NOMO-1 treated with dmso at 0.1 percent for 144 hours (cell line): Measurements from ENCODE around the gene ROBO3.

ENCODE experiments used
- DNase-seq: peaks from one replicate; lab custom pipeline; 2025; ENCODE audit not compliant: unreplicated experiment; lab: John Stamatoyannopoulos, UW

Gene ROBO3

GRCh38 chr11:124917115-124917637, 51.9 kb downstream of the ROBO3 start:
- DNase-seq = no peak

DNA sequence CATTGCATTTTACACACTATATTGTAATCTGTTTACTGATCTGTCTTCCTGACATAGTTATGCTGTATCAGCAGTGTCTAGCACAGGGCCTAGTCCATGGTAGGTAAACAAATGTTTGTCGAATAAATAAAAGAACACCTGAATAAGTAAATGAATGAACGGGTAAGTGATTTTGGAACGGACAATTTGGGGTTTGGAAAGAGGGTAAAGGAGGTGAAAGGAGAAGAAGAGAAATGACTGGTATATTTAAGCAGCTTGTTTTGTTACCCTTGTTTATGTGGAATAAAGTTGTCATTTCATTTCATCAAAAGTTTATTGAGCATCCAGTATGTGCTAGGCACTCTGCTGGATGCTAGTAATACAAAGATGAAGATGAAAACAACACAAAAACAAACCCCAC, 53.7 kb downstream of the ROBO3 start, which contains the start of gene HEPN1:
HEPN1 (plus strand) TSS at position 301 of the 400 bp plus-strand sequence.
- no peak for DNase-seq

DNA sequence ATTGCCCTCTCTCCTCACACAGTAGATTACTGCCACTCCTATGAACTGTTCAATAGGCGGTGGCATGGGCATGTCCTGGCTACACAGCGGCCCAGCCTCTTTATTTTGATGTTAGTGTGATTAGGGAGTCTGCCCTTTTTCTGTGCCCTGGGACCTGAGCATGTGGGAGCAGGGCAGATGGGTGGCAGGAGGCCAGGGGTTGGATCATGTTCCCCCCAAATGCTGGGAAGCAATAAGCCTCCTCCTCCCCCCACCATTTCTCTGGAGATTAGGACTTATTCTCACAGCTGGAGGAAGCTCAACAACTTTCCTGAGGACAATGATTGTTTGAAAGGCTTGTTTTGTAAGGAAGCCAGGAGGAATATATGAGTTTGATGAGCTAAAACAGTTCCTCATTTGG, 54.7 kb downstream of the ROBO3 start:
- DNase-seq = no peak

DNA sequence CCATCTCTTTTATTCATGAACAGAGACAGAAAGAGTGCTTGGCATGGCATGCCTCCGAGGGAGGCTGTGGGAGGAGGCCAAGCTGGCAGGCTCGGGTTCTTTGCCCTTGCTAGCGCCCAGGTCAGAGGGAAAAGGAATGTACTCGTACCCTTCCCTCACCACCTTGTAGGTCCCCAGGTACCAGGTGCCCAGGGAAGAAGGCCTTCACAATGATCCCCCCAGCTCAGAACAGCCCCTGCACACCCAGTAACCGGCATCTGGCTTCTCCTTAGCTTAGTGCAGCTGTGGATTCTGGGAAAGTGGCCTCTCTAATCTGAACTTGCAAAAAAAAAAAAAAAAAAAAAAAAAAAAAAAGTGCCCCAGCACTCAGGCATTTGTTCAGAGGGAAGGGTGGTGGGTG, 55.1 kb downstream of the ROBO3 start:
- no peak for DNase-seq

- DNase-seq = no peak
These were observed 55.8 kb downstream of the ROBO3 start for GRCh38 chr11:124920870-124921609.

GRCh38 chr11:124922831-124923230, 57.6 kb downstream of the ROBO3 start:
- no peak for DNase-seq

GRCh38 chr11:124923296-124923695, 58.1 kb downstream of the ROBO3 start:
- no peak for DNase-seq

DNA sequence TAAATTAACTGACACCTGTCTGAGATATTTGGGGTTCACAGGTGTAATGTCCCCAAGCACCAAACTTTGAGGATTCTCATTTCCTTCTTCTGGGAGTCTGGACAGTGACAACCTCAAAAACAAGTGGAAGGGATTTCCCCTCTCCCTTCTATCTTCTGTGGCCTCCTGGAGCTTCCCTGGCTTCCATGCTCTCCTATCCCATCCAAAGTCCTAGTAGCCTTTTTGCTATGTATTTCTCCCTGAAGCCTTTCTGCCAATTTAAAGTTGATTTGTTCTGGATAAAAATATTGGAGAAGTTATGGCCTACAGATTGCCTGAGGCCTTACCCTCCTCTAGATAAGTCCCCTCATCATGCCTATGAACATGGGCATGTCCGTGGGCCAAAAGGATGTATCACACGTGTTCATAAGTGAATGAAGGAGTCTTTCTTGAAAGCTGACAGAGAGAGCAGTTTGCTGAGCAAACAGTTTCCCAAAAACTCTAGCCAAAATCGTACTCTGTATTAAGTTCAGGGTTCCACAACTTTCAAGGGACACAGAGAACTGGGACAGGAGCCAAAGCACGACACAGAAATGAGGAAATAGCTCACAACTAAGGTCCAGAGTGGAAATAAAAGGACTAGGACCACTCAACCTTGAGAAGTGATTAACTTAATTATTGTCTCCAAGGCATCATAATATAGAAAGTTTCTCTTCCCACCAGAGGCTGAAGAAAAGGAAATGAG, 63.9 kb downstream of the ROBO3 start:
- DNase-seq = no peak

- DNase-seq = no peak
These were observed 65.6 kb downstream of the ROBO3 start for GRCh38 chr11:124930799-124931198.
